NB4 (cell line): ENCODE results near the gene POLDIP2.

ENCODE experiments used
- DNase-seq: peaks from one replicate; pipeline ENCODE4 v3.0.0; 2010; ENCODE audit warnings: low read depth
- H3K4me3 ChIP-seq: one replicate; pipeline ENCODE4 v1.5.1; 2011; ENCODE audit warnings: mild to moderate bottlenecking, low read depth, low read length, moderate library complexity
- CTCF ChIP-seq: IDR thresholded peaks from one replicate; pipeline ENCODE4 v1.5.1; 2012; ENCODE audit warnings: low read depth, low read length
- MAX ChIP-seq: IDR thresholded peaks from 2 replicates; pipeline ENCODE4 v1.6.1; 2011; ENCODE audit warnings: low read depth, low read length
- MYC ChIP-seq: IDR thresholded peaks from 2 replicates; pipeline ENCODE4 v1.6.1; 2011; ENCODE audit warnings: low read depth, low read length
- POLR2A ChIP-seq: IDR thresholded peaks from 2 replicates; pipeline ENCODE4 v1.6.1; 2011; ENCODE audit warnings: mild to moderate bottlenecking; ENCODE audit not compliant: insufficient read length; ENCODE audit errors: extremely low read depth

The POLDIP2 gene

GRCh38 chr17:28371245-28372202, 14.2 kb upstream of the POLDIP2 start, which contains the start of gene SARM1:
Gene SARM1, plus strand, starts transcription at chr17:28371694. Its CDS starts 339 bp downstream, at chr17:28372033.
- no peak within 1 kb of the TSS for H3K4me3 ChIP-seq
- no peak for TF ChIP-seq CTCF
- peak; percentile 62 for TF ChIP-seq MAX
- TF ChIP-seq MYC: peak; percentile 39; the same call in 1 of the 2 replicates
- DNase-seq: peak; percentile 82

- H3K4me3 ChIP-seq: no peak overlapping the region
- TF ChIP-seq MYC (no peak), MAX (no peak)
- no peak for DNase-seq
Measured at GRCh38 chr17:28370744-28371103, 13.4 kb upstream of the POLDIP2 start.

GRCh38 chr17:28370035-28370743, 12.9 kb upstream of the POLDIP2 start, which contains the start of gene VTN:
Gene VTN, minus strand, starts transcription at chr17:28370307. Its CDS starts 104 bp downstream, at chr17:28370203.
- H3K4me3 ChIP-seq: no peak within 1 kb of the TSS
- peak; percentile 45 for DNase-seq
- TF ChIP-seq MYC: no peak
- TF ChIP-seq CTCF: peak; percentile 5

GRCh38 chr17:28369684-28370034, 12.3 kb upstream of the POLDIP2 start:
- H3K4me3 ChIP-seq: no peak overlapping the region
- TF ChIP-seq POLR2A (no peak), MAX (no peak), MYC (no peak), CTCF (no peak)
- DNase-seq: no peak

- no peak for DNase-seq
- no peak overlapping the region for H3K4me3 ChIP-seq
- no peak for TF ChIP-seq MYC
- no peak for TF ChIP-seq CTCF
- TF ChIP-seq MAX: no peak
- TF ChIP-seq POLR2A: no peak
Measured at GRCh38 chr17:28368915-28369683, 11.8 kb upstream of the POLDIP2 start.
